Activated CD8-positive, alpha-beta memory T cell treated with anti-CD3 and anti-CD28 coated beads, Interleukin-2, amount 50 U/mL, for 48 hours (primary cell): ENCODE results near the gene XRRA1.
A peak's percentile ranks its signal among the peaks of the same experiment; 100 is the strongest.
"Not testable (repeated sequence)": the region's sequence is repeated elsewhere in the genome, so short reads cannot be mapped to it uniquely, and the experiment has no call there.

Experiments
- DNase-seq: peaks from one replicate; pipeline ENCODE4 v3.0.0-alpha.2; 2020

The XRRA1 gene, protein sequence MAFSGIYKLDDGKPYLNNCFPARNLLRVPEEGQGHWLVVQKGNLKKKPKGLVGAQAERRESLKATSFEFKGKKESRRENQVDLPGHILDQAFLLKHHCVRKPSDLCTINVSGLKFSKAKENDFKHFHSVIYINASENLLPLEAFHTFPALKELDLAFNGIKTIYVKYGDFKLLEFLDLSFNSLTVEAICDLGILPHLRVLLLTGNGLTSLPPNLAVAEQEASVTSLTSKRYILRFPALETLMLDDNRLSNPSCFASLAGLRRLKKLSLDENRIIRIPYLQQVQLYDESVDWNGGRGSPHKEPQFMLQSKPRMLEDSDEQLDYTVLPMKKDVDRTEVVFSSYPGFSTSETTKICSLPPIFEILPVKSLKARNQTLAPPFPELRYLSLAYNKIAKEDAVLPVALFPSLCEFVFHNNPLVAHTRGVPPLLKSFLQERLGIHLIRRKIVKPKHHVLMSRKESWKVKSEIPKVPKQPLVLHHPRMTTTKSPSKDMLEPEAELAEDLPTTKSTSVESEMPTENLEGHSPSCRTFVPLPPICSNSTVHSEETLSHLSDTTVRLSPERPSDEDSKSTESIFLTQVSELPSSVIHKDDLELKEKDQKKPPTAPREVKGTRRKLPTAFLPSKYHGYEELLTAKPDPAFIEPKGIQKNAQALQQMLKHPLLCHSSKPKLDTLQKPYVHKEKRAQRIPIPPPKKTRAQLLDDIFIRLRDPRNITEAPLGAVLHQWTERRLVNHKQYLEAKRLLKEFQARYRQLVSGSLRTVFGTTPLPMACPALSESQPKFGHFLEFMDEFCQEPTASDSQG

DNA sequence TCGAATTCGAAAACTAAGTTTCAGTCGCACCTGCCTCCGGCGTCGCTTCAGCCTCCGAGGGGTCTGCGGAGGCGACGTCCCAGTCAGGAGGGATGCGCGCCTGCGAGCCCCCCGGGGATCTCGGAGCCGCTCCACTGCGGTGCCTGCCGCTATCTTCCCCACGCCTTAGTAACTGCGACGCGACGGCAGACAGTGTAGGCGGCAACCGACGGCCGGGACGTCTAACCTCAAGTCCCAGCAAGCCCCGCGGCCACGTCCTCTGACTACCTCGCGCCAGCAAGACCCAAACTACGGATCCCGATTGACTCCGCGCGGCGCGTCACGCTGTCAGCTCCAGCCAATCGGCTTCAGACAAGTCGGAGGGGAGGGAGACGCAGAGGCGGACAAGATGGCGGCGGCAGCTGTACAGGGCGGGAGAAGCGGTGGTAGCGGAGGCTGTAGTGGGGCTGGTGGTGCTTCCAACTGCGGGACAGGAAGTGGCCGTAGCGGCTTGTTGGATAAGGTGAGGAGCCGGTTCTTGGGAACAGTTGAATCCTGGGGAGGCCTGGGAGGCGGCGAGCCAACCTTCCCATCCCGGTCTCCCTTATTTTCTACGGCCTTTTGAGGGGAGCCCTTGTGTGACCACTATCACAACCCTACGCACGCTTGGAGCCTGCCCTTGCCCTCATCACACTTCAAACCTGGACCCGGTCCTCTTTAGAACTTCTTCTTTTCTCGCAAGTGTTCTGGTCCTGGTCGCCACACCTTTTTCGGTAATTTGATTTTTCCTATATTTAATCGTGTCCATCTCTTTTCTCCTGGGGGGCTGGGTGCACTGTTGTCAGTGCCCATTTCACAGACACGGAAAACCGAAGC, at the start of gene XRRA1, which contains the start of gene SPCS2:
TSS of gene XRRA1 (minus strand) at position 194 of the 855 bp plus-strand sequence. CDS start 8,213 bp downstream, outside the sequence.
TSS of gene SPCS2 (plus strand) at position 369 of the 855 bp plus-strand sequence. CDS start at position 389, 20 bp downstream.
- DNase-seq: peak; percentile 96

DNA sequence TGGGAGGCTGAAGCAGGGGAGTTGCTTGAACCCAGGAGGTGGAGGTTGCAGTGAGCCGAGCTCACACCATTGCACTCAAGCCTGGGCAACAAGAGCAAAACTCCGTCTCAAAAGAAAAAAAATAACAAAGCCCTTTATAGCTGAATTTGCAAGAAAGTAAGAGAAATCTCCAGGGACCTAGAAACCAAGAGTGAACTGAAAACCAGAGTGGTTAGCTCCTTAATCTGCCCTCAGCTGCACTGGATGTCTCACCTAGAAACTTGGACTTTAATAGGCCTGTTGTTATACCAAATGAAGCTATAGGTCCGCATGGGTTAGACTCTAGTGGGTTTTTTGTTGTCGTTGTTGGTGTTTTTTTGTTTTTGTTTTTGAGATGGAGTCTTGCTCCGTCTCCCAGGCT, 44.0 kb upstream of the XRRA1 start:
- DNase-seq: no peak

DNA sequence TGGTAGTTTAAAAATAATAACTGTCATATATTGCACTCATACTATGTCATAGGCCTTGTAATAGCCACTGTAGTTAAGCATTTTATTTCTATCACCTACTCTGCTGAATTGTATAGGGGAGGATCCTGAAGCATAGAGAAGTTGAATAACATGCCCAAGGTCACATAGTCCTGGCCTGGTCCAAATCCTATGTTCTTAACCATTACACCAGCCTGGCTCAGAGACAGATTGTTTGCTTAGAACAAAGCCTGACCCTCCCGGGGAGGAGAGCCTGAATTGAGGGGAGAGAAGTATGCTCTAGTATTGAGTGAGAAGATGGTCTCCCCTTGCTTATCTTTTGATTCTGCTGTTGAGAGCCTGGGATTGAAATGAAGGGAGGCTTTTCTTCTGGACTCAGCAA, 42.0 kb upstream of the XRRA1 start:
- no peak for DNase-seq

DNA sequence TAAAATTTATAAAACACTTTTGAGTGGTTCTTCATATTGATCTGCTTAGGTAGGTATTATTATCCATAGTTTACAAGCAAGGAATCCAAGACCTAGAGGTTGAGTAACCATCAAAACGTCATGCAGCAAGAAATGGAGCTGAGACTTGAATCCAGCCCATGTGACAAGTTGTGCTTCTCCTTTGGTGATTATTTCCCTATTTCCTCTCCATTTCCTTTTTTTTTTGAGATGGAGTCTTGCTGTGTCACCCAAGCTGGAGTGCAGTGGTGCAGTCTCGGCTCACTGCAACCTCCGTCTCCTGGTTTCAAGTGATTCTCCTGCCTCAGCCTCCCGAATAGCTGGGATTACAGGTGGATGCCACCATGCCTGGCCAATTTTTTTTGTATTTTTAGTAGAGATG, 41.3 kb upstream of the XRRA1 start:
- DNase-seq: not testable (repeated sequence)

DNA sequence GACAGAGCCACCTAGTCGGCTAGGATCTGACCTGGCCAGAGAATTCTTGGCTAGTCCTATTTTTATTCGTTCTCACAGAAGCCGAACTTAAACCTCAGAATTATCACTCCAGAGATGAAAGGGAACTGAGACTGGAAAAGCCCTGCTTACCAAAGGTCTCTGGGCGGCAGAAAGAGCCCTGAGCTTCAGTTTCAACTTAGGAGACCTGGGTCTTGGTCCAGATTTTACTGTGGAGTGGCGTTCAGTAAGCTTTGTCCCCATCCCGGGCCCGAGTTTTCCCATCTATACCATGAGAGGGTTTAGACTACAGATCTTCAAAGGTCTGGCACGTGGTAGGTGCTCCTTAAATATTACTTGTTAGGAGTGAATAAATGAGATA, 40.4 kb upstream of the XRRA1 start:
- DNase-seq: no peak

DNA sequence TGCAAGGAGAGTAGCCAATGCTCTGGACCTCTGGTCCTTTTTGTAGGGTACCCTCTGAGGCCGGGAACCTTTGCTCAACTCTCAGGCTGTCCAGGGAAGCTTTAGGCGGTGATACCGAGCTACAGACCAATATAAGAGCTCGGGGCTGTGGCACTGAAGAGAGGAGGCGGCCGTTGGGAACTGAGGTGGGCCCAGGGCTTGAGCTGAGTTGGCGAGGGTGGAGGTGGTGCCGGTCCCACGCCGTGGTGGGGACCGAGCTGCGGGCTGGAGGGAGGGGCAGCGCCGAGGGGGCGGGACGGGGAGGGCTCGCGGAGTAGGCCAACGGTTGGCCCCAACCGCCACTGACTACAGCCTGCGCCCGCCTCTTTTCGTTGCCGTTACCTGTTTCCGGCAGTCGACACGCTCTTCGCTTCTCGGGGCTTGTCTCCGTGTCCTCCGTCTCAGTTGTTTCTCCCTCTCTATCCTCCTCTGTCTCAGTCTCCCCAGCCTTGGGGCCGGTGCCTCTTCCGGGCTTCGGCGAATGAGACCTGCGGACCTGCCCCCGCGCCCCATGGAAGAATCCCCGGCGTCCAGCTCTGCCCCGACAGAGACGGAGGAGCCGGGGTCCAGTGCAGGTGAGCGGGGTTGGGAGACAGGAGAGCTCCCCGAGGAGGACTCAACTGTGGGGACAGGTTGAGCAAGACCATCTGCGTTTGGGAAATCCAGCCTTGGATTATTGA, 39.8 kb upstream of the XRRA1 start, which contains the start of gene NEU3:
TSS of gene NEU3 (plus strand) at position 393 of the 719 bp plus-strand sequence. CDS start at position 521, 128 bp downstream.
- DNase-seq: peak; percentile 91

DNA sequence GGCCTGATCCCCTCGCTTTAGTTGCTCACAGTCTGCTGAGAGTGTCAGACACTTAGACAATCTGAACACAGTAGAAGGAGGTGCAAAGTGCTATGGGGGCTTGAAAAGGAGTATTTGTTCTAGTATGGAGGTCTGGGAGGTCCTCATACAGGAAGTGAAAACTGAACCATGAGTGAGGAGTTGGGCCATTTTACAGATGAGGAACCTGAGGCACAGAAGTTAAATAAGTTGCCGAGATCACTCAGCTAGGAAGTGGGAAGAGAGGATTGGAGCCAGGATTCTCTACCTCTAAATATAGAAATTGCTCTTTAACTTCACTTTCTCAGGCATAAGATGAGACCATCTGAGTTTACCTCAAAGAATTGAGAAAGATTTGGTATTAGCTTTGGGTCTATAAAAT, 35.8 kb upstream of the XRRA1 start:
- no peak for DNase-seq

DNA sequence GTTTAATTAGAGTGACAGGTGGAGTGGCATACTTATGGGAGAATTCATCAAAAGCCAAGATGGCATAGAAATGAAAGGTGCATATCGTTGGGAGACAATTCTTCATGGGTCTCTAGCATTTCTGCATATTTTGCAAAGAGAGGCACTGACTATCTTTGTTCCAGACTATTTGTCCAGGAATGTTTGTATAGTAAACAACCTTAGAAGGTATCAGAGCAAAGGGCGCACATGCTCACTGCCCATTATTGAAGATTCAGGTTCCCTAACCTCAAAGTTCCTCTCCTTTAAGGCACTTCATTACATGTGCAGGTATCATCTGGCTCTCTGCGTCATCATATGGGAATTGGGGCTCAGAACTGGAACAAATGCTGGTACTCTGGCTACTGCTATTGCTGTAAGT, 35.2 kb upstream of the XRRA1 start:
- DNase-seq: no peak

DNA sequence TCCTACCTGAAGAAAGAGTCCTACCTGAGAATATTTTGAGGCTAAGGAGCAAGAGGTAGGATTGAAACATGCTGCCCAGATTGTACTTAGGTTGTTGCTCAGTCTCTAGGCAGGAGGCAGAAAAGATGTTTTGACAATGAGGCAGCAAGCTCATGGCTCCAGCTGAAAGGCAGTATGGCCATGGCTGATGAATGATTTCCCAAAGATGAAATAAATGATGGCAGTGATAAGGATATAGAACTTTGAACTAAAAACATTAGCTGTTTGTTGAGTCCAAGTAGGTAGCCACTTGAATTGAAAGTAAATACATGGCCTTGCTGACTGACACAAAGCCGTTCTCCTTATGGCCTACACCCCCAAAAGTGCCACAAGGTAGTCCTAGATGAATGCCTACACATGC, 33.0 kb upstream of the XRRA1 start:
- no peak for DNase-seq

DNA sequence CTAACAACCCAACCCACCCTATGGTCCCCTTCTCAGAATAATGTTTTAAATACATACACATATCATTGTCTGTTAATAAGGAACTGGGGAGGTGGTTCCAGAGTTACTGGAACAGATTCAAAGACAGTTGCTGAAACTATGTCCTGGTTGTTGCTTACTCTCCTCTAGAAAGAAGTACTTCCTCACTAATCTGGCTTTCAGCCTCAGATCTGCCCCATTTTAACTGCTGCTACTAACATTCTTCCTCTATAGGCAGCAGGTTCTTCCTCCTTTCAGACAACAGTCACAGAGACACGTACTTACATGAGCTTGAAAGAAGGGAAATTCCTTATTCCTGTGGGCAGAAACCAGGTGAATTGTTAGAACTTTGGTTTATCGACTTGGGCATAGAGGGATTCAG, 31.7 kb upstream of the XRRA1 start:
- no peak for DNase-seq

DNA sequence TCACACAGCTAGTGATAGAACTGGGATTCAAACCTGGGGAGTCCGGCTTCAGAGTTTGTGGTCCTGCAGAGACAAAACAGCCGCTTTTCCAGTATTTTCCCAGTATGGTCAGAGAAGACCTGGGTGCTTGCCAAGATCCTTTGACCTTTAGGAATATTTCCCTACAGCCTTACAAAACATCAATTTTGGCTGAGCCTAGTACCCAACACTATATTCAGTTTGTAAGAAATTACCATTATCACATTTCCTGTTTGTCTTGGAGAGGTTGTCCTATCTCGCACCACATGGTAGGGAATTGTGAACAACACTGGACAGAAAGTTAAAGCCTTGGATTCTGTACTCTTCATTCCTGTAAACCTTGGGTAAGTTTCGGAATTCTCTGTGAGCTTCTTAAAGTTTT, 29.1 kb upstream of the XRRA1 start:
- DNase-seq: no peak

DNA sequence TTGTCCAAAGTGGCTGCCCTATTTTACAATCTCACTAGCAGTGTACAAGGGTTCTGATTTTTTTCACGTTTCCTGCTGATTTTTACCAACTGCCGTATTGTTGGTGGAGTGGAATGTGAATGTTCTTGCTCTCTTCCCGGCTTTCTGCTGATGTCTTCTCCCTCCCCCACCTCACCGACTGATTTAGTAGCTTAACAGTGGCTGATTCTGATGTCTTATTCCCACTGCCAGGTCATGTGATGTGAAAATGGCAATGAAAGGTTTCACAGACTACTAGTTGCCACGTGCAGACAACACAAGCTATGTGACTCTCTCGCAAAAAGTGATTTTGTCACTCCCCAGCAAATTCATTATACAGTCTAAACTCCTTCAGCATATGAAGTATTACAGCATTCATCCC, 22.5 kb upstream of the XRRA1 start:
- no peak for DNase-seq

DNA sequence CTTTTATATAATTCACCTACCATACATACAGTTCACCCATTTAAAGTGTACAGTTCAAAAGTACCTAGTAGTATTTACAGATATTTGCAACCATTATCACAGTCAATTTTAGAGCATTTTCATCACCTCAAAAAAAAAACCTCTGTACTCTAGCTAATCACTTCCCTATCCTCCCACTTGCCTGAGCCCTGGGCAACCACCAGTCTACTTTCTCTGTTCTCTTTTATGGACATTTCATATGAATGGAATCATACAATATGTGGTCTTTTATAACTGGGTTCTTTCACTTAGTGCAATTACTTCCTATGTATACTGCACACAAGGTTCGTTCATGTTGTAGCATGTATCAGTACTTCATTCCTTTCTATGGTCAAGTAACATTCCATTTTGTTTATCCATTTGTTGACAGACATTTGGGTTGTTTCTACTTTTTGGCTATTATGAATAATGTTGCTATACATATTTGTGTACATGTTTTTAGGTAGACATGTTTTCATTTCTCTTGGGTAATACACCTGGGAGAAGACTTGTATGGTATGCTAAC, 22.0 kb upstream of the XRRA1 start:
- DNase-seq: no peak

DNA sequence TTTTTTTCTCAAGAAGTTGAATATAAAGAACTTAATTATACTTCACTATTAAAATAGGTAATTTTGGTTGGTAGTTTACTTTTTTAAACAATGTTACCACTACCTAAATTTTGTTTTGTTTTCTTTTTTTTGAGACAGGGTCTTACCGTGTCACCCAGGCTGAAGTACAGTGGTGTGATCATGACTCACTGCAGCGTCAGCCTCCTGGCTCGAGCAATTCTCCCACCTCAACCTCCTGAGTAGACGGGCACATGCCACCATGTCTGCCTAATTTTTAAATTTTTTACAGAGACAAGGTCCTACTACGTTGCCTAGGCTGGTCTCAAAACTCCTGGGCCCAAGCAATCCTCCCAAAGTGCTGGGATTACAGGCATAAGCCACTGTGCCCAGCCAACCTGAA, 17.8 kb upstream of the XRRA1 start:
- DNase-seq: no peak

DNA sequence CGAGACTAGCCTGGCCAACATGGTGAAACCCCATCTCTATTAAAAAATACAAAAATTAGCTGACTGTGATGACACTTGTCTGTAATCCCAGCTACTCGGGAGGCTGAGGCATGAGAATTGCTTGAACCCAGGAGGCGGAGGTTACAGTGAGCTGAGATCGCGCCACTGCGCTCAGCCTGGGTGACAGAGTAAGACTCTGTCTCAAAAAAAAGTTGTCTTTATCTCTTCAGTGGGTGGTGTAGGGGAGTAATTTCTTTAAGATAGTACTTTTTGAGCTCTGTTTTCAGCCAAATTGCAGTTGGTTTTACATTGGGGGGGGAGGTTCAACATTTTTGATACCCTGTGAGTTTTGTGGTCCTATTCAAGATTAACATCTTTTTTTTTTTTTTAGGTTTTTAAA, 11.2 kb upstream of the XRRA1 start:
- not testable (repeated sequence) for DNase-seq

DNA sequence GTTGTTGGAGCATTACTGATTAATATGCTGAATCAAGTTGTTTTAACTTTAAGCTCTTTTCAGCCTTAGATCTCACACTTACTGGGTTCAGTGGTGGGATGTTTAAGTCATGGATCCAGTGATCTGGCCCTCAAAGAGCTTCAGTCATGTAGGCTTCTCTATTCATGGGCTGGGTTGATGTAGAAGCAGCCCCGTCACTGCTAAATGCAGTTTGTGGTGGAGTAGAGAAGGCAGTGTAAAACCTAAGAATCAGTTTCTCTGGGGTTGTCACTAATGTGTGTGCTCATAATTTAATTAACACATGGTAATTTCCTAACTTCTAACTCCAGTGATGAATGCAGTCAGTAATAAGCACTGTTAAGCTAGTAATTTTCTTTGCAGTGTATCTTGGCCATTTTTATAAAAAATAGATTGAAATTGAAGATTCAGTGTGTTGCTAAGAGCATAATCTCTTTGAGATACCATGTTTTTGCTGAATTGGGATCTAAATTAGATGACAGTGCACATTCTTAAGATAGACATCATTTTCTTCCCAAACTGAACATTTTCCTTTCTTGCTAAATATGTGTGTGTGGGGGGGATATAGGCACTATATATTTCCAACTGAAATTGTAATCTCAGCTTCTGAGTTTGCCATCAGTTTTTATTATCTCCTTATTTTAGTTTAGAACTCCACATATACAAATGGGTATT, 9.2 kb upstream of the XRRA1 start:
- no peak for DNase-seq

DNA sequence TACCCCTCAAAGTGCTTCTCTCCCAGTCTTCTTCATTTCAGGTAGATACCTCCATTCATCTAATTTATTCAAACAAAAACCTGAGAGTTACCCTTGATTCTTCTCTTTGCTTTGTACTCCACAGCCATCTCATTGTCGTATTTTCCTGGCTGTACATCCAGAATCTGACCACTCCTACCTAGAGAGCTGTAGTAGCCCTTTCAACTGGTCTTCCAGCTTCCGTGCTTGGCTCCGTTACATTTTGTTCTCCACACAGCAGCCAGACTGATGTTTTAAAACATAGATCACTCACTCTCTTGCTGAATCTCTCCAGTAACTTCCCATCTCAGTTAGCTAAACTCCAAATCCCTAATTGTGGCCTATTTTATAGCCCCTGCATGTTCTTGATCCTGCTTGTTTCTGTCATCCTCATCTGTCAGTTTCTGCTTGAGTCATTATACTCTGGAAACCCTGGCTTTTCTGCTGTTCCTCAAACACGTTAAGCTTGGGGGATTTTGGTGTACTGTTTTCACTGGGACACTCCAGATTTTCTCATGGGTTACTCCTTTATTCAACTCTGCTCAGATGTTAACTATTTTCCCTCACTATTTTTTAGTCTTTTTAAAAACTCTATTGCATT, 7.6 kb upstream of the XRRA1 start:
- DNase-seq: no peak

DNA sequence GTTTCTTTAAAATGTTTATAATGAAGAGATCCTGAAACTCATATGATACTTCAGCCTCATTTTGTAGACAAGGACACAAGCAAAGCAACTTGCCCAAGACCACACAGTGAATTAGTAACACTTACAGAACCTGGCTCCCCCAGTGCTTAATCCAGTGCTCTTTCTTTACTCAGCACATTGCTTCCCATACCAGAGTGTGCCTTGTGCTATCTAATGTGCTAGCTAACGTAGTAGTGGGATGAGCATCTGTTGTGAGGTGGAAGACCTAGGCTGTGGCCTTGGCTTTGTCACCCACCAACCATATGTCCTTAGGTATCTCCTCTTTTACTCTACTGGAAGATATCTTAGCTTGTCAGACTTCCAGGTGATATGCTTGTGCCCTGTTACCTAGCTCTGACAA, 5.3 kb upstream of the XRRA1 start:
- DNase-seq: no peak

DNA sequence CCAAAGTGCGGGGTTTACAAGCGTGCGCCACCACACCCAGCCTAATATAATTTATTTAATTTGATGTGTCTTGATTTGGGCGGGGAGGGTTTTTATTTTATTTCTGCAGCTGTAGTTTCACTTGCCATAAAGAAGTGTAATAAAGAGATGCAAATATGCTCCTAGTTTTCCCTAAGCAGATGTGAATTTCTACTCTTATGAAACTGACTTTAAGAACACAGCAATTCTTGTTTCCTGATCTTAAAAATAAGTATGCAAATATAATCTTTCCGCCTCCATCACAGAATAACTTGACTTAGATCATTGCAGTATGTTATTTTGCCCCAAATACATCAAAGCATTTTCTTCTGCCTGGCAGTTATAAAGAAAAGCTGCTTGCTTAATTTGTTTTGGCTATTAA, 4.6 kb upstream of the XRRA1 start:
- no peak for DNase-seq

DNA sequence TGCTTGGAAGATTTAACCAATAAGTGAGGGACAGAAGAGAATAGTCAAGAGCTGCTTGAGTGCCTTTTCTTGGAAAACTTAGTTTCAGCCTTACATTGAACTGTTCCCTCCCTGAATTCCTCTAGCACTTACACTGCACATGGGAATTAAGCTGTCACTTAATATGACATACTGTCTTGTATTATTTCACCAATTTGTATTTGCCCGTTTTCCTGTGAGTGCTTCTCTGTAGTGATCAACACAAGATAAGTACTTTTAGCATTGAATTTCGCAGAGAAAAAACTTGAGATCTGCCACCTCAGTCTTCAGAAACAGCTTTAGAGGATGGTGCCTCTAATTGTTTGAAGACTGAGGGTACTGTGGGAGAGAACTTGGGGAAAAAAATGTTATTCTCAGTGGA, 3.9 kb upstream of the XRRA1 start:
- DNase-seq: no peak

DNA sequence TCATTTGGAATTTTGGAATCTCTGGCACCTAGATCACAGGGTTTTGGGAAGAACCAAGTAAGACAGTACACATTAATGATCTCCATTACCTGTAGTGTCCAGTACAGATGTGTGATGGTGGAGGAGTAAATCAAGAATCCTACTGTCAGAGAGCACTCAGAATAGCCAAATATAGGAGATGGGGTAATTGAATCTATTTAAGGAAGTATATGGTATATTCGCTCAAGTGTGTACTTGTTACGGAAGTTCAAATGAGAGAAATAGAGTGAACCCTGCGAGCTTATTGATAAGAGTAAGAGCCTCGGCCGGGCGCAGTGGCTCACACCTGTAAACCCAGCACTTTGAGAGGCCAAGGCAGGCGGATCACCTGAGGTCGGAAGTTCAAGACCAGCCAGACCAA, 2.3 kb upstream of the XRRA1 start:
- no peak for DNase-seq
